Stimulated activated naive CD4-positive, alpha-beta T cell treated with Interleukin-2 at 50 U/mL for 16 hours (primary cell): Measurements from ENCODE around the gene SPATA25.
A peak's percentile ranks its signal among the peaks of the same experiment; 100 is the strongest.
"Not testable (repeated sequence)": the region's sequence is repeated elsewhere in the genome, so short reads cannot be mapped to it uniquely, and the experiment has no call there.

Experiments
- DNase-seq: peaks from one replicate; lab custom pipeline; 2025; lab: John Stamatoyannopoulos, UW

Gene SPATA25

GRCh38 chr20:45892828-45893500 lies 5.5 kb upstream of the SPATA25 start:
- DNase-seq = peak; percentile 10

DNA sequence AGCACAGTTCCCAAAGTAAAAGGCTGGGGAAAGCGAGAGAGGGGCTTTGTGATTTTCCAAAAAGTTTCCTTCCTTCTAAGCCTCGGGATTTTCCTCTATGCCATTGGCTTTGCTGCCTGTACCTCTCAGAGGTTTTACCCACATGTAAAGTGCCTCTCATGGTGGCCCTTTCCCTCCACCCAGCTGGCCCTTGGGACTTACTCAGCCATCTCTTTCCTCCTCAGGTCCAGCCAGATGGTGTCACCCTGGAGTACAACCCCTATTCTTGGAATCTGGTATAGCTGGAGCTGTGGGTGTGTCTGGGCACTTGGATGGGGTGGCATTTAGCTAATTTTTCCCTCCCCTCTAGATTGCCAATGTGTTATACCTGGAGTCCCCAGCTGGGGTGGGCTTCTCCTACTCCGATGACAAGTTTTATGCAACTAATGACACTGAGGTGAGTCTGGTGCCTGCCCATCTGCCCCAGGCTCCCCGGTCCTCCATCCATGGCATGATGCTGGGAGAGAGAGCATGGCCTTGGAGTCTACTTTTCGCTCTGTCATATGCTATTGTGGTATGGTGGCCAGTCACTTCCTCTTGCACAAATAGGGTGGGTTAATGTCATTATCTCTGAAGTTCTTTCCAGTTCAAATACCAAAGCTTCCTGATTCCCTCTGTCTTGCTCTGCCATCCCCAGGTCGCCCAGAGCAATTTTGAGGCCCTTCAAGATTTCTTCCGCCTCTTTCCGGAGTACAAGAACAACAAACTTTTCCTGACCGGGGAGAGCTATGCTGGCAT lies 4.8 kb upstream of the SPATA25 start:
- DNase-seq = no peak

DNA sequence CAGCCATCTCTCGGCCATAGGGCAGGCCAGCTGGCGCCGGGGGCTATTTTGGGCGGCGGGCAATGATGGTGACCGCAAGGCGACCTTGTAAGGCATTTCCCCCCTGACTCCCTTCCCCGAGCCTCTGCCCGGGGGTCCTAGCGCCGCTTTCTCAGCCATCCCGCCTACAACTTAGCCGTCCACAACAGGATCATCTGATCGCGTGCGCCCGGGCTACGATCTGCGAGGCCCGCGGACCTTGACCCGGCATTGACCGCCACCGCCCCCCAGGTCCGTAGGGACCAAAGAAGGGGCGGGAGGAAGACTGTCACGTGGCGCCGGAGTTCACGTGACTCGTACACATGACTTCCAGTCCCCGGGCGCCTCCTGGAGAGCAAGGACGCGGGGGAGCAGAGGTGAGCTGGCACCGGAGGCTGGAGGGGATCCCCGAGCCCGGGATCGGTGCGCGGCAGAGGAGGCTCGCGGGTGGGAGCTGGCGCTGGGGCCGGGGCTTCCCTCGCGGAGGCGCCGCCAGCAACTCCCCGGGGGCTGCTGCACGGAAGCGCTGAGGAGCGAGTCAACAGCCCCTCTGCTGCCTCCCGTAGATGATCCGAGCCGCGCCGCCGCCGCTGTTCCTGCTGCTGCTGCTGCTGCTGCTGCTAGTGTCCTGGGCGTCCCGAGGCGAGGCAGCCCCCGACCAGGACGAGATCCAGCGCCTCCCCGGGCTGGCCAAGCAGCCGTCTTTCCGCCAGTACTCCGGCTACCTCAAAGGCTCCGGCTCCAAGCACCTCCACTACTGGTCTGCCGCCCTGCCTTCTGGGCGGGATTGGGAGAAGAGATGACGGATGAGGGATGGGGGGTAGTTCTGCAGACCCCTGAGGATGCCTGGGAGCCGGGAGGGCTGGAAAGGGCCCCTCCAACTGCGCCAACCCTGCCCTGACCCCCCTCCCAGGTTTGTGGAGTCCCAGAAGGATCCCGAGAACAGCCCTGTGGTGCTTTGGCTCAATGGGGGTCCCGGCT lies 3.9 kb upstream of the SPATA25 start, which contains the start of the genes CTSA and NEURL2:
TSS of gene CTSA (plus strand) at position 351 of the 999 bp plus-strand sequence. CDS start at position 585, 234 bp downstream.
TSS of gene NEURL2 (minus strand) at position 224 of the 999 bp plus-strand sequence. CDS start at position 7, 217 bp downstream.
- peak; percentile 83 for DNase-seq

DNA sequence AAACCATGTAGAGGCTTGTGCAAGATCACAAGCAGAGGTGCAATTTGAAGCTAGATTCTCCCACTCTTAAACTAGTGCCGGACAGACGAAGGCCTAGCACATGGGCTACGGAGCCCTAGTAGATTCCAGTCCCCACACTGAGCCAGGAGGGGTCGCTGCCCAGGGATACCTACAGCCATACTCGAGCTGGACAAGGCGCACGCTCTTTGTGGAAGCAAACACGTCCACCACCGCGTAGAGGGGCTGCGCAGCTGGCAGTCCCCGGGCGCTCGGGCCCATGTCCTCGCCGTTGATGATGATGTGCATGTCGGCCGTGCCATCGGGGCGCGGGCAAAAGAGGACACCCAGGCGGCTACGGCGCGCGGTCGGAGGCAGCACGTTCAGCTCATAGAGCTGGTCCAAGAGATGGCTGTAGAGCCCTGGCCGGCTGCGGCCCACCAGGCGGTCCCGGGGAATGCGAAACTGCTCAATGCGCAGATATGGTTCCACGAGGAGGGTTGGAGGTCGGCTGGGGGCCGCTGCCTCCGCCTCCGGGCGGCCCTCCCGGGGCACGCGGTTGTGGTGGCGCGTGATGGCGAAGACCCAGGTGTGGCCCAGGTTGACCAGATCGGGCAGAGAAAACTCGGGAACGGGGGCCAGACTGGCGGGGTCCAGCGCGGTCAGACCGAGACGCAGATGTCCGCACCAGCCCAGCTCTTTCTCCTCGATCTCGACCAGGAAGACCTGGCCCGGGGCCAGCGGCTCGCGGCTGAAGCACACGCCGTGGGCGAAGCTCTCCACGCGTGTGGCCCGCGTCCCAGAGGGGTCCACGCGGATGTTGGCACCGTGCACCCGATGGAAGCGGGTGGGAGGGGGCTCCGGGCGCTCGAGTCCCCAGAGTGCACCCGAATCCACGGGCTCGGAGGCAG lies 2.9 kb upstream of the SPATA25 start:
- DNase-seq = peak; percentile 24

DNA sequence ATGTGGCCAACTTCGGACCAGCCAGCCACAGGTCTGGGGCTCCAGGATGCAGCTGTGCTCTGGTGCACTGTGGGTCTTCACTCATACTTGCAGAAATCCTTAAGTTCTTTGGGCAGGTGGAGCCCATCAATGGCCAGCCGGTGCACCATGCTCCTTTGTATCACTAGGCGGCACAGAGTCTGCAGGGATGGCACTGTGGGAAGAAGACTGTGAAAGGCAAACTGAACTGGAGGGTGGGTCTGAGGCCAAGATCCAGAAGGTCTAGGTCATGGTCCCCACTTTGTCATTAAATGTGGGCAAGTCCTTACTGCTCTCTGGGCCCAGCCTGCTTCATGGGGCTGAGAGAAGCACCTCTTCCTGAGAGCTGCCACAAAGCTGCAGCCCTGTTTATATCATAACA lies 1.3 kb upstream of the SPATA25 start:
- no peak for DNase-seq

- no peak for DNase-seq
These were observed 654 bp downstream of the SPATA25 start for GRCh38 chr20:45886590-45887345.

- no peak for DNase-seq
These were observed 4.3 kb downstream of the SPATA25 start for GRCh38 chr20:45883100-45883469.

DNA sequence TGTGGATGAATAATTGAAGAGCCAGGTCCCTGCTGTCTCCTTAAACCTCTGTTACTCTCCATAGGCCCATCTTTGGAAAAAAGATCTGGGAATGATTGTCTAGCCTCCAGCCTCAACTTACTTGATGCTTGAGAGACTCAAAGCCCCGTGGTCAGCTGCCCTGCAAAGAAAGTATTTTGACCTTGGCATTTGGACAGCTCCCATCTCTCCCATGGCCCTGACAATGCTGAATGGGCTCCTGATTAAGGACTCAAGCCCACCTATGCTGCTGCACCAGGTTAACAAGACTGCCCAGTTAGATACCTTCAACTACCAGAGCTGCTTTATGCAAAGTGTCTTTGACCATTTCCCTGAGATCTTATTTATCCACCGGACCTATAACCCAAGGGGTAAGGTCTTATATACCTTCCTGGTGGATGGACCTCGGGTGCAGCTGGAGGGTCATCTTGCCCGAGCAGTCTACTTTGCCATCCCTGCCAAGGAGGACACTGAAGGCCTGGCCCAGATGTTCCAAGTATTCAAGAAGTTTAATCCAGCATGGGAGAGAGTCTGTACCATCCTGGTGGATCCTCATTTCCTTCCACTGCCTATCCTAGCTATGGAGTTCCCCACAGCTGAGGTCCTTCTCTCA lies 4.8 kb downstream of the SPATA25 start:
- no peak for DNase-seq

DNA sequence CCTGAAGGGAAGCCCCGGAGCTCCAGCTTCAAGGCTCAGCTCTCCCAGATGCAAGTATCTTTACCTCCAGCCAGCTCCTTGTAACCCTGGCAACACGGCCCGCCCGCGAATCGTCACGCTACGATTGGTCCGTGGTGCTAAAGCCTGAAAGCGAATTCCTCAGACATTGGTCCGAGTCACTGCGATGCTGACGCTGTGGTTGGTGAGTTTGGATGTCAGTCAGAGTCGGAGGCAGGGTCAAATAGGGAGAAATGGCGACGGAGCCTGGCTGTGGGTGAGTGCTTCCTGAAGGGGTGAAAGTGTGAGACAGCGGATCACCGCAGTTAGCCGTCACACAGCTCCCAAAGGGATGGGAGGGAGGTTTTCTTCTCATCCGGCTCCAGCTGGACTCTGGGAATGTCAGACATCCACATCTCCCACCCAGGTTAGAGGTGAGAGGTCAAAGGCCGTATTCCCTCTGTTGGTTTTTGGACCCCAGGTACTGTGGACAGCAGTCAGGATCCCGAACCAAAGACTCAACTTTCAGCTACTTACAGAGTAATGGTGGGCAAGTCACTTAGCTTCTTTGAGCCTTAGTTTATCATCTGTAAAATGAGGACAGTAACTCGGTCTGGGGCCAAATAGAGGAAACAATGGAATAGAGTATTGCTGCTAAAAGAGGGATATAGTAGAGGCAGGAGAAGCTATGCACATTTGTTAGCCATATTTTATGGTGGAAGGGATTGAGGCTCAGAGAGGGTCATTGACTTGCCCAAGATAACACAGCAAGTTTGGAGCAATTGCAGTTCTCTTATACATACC lies 6.2 kb downstream of the SPATA25 start, which contains the start of gene ZSWIM1:
TSS of gene ZSWIM1 (plus strand) at position 240 of the 801 bp plus-strand sequence. CDS start 1,366 bp downstream, outside the sequence.
- peak; percentile 97 for DNase-seq

- DNase-seq = no peak
These were observed 9.2 kb downstream of the SPATA25 start for GRCh38 chr20:45878076-45878761.

DNA sequence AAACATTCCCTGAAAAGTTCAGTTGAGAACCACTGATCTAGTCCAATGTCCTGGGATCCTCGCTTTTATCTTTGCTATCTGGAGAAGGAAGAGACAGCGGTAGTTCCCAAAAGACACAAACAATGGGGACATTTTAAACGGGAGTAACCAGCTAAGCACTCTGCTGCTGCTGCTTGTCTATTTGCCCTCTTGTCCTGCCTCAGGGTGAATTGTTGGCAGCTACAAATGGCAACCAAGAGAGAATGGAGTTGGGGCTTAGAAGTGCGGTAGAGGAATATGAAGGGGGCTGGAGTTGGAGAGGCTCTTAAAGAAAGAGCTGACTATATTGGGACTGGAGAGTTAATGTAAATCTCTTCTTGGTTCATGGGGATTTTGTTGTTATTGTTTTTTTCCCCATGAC lies 12.8 kb downstream of the SPATA25 start:
- no peak for DNase-seq

DNA sequence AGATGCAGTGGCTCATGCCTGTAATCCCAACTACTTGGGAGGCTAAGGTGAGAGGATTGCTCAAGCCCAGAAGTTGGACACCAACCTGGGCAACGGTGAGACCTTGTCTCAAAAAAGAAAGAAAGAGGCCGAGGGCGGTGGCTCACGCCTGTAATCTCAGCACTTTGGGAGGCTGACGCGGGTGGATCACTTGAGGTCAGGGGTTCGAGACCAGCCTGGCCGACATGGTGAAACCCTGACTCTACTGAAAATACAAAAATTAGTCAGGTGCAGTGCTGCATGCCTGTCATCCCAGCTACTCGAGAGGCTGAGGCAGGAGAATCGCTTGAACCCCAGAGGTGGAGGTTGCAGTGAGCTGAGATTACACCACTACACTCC lies 13.3 kb downstream of the SPATA25 start:
- not testable (repeated sequence) for DNase-seq

DNA sequence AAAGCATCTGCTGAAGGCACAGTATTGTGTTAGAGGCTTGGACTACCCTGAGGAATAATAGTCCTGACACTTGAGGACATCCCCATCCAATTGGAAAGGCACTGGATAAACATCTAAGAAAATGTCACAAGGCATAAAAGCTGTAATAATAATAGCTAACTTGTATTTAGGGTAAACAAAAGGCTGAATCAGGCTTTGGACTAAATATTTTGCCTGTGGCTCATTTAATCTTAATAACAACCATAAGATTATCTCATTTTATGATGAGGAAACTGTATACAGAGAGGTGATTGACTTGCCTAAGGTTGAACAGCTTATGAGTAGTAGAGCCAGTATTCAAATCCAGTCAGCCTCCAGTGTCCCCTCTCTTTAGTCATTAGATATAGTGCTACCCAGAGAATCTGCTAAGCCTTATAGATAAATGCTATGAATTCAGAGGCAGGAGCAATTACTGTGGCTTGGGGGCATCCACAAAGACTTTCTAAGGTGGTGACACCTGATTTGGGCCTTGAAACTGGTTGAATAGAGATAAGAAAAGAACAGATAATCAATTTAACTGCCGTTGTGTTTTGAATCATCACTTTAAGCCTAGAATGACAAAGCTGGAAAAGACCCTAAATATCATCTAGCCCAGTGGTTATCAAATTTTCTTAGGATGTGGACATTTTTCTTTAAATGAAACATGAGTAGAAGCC lies 13.9 kb downstream of the SPATA25 start:
- no peak for DNase-seq

DNA sequence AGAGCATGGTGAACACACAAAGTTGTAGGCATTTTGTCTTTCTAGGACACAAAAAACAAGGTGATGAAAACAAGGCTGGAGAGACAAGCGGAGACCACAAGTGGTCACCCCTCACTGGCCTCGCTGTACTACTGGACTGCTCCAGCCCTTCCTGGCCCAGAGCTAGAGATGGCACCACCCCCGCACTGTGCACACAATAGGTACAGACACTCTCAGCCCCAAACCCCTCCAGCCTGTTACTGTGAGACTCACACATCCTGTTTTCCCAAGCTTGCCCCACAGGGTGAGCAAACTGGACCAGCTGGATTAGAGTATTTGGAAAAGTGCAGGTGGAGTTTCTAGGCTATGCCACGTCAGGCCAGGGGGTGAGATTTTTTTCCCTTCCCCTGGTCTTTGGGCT lies 14.8 kb downstream of the SPATA25 start:
- no peak for DNase-seq

- no peak for DNase-seq
These were observed 19.6 kb downstream of the SPATA25 start for GRCh38 chr20:45867819-45868176.

DNA sequence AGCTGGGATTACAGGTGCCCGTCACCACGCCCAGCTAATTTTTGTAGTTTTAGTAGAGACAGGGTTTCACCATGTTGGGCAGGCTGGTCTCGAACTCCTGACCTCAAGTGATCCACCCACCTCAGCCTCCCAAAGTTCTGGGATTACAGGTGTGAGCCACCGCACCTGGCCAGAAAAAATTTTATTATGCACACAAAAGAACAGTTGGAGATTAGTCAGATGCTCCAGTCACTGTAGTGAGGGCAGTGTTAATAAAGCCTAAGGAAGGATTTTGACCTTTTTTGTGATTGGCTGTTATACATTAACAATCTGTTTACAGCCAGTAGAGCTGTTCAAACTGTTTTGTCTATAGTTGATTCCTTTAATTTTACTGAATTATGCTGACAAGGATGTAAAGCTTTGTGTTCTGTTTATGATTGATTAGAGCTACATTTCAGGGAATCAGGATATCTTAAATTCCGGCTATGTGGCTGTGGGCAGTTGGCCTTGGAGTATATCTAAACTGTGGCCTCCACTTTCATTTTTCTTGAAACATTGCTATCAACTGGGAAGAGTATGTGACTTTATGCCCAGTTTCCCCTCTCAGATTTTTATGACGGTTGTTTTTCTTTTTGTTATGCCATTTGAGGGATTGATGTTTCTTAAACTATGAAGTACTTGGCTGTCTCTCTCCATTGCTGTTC lies 20.1 kb downstream of the SPATA25 start:
- DNase-seq = no peak

DNA sequence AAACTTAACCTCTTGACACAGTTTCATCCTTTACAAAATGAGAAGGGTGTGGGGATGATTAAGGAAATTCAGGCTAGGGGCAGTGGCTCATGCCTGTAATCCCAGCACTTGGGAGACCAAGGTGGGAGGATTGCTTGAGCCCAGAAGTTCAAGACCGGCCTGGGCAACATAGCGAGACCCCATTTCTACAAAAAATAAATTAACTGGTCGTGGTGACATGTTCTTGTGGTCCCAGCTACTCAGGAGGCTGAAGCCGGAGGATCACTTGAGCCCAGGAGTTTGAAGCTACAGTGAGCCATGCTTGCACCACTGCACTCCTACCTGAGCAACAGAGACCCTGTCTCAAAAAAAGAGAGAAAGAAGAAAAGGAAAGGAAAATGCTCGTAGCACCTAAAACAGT lies 21.0 kb downstream of the SPATA25 start:
- DNase-seq = no peak
